ENCODE results near the gene THSD7B. TPM values are rescaled to one million over a fixed set of nuclear protein-coding genes. Genes with fewer than 3 reads are reported as not detected.

Gene THSD7B
- total RNA-seq, 4 donors from 2014 or later: 0.12 to 1.1 (median 0.39) TPM

DNA sequence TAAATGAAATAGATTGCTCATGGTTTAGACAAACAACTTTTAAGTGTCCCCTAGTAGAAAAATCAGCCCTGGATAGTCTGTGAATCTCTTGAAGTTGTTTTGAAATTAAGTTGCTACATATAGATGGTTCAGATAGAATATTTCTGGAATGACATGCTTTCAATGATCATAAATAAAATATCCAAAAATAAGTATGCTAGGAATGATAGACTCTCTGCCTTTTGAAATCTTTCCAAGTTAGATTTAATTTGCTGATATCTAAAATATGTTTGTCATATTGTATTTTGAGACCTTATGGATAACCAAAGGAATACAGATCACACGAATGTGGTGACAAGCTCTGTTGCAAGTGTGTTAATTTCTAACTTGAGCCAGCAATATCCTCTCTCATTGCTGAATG is 488.7 kb downstream of the THSD7B start:
- Histone ChIP-seq H3K9me3 (no peaks in the 10 kb centered on the region), H3K27ac (no peak overlapping the region), H3K4me3 (no peak overlapping the region), H3K36me3 (no peaks in the 10 kb centered on the region), H3K27me3 (no peaks in the 10 kb centered on the region), H3K4me1 (no peaks in the 10 kb centered on the region)
- 64 to 76% methylated on average over 1 of the region's 1 CpG for WGBS, 2 donors (ENCODE audit: low coverage in 1 of 2)
- no peak for TF ChIP-seq POLR2AphosphoS5 (IDR thresholded peaks at IDR 0.05)
- no peak for ATAC-seq

- no peak overlapping the region for H3K27ac ChIP-seq
- no peak for TF ChIP-seq CTCF (IDR thresholded peaks at IDR 0.05)
- no peak for TF ChIP-seq POLR2AphosphoS5 (IDR thresholded peaks at IDR 0.05)
- no peak for TF ChIP-seq EP300 (IDR thresholded peaks at IDR 0.05)
- no peak for TF ChIP-seq POLR2A (IDR thresholded peaks at IDR 0.05)
- WGBS, 2 donors (ENCODE audit: low coverage in 1 of 2): 67 to 92% methylated on average over 2 of the region's 2 CpGs
- H3K9me3 ChIP-seq: no peaks in the 10 kb centered on the region
- H3K36me3 ChIP-seq: no peaks in the 10 kb centered on the region
- H3K27me3 ChIP-seq: no peaks in the 10 kb centered on the region
- H3K4me1 ChIP-seq: no peaks in the 10 kb centered on the region
- H3K4me3 ChIP-seq: no peak overlapping the region
- ATAC-seq: no peak
Measured at GRCh38 chr2:137255345-137255744, 490.0 kb downstream of the THSD7B start.

DNA sequence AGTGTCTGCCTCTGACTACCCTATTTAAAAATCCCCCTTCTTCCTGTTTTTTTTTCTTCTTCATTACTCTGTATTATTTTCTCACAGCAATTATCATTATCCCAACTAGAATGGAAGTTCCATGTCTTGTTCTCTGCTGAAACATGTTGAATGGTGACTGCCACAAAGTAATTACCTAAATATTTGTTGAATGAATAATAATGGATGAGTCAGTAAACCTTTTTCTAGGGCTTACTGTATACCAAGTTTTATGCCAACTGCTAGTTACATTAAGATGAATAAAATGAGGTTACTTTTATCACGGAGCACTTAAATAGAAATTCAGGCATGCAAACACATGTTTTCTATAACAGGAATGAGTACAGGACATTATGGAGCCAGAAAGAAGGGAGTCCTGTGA is 490.6 kb downstream of the THSD7B start:
- 31 to 73% methylated on average over 1 of the region's 1 CpG for WGBS, 2 donors (ENCODE audit: low coverage in 1 of 2)
- Histone ChIP-seq H3K9me3 (no peaks in the 10 kb centered on the region), H3K27me3 (no peaks in the 10 kb centered on the region), H3K36me3 (no peaks in the 10 kb centered on the region), H3K4me1 (no peaks in the 10 kb centered on the region), H3K27ac (no peak overlapping the region), H3K4me3 (no peak overlapping the region)
- ATAC-seq: no peak
- TF ChIP-seq CTCF (IDR thresholded peaks at IDR 0.05) (no peak), POLR2AphosphoS5 (IDR thresholded peaks at IDR 0.05) (no peak), EP300 (IDR thresholded peaks at IDR 0.05) (no peak), POLR2A (IDR thresholded peaks at IDR 0.05) (no peak)

DNA sequence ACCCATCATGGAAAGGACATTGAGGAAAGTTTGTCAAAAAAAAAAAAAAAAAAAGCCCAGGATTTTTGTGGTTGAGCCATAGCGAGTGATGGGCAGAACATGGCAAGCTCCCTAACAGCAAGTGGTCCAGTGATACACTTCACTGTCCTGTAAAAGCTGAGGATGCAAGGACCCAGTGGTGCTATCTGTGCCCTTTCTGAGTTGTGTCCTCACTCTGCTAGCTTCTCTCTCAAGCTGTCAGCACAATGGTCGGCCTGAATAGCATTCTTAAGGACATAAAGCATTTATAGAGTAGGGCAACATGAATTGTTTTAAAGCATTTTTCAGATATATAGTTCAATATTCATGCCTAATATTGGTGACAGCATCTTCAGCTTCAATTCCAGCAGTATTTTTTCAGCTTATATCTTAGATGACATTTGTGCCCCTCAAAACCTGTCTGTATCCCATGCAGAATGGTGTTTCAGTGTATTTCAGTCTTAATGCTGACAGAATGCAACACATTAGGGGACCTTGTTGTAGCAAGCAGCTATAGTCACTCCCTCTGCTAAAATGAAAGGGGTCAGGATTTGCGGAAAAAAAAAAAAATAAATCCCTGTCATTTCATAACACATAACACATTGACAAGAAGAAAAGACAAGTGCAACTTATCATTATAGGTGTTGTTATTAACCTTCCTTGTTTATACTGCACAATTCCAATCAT is 496.7 kb downstream of the THSD7B start:
- no peak for TF ChIP-seq POLR2AphosphoS5 (IDR thresholded peaks at IDR 0.05)
- no peak for TF ChIP-seq POLR2A (IDR thresholded peaks at IDR 0.05)
- TF ChIP-seq CTCF (IDR thresholded peaks at IDR 0.05): no peak
- TF ChIP-seq EP300 (IDR thresholded peaks at IDR 0.05): no peak

GRCh38 chr2:137262594-137262993 is 497.2 kb downstream of the THSD7B start:
- Histone ChIP-seq H3K27ac (no peak overlapping the region), H3K27me3 (no peaks in the 10 kb centered on the region), H3K4me3 (no peak overlapping the region), H3K9me3 (no peaks in the 10 kb centered on the region), H3K4me1 (no peaks in the 10 kb centered on the region), H3K36me3 (no peaks in the 10 kb centered on the region)
- WGBS, 2 donors (ENCODE audit: low coverage in 1 of 2): 20 to 27% methylated on average over 2 of the region's 2 CpGs
- ATAC-seq: no peak
- TF ChIP-seq POLR2A (IDR thresholded peaks at IDR 0.05) (no peak), CTCF (IDR thresholded peaks at IDR 0.05) (no peak), EP300 (IDR thresholded peaks at IDR 0.05) (no peak), POLR2AphosphoS5 (IDR thresholded peaks at IDR 0.05) (no peak)

More for the DNA sequence above, 496.7 kb downstream of the THSD7B start:
- ATAC-seq: no peak
- H3K27ac ChIP-seq: no peak overlapping the region
- H3K4me1 ChIP-seq: no peaks in the 10 kb centered on the region
- no peaks in the 10 kb centered on the region for H3K27me3 ChIP-seq
- no peaks in the 10 kb centered on the region for H3K9me3 ChIP-seq
- H3K36me3 ChIP-seq: no peaks in the 10 kb centered on the region
- WGBS, 2 donors (ENCODE audit: low coverage in 1 of 2): 73 to 86% methylated on average over 2 to 3 of the region's 3 CpGs
- no peak overlapping the region for H3K4me3 ChIP-seq
